ENCODE measurements around the gene AMDHD1. TPM values are rescaled to one million over a fixed set of nuclear protein-coding genes. Genes with fewer than 3 reads are reported as not detected.

AMDHD1 gene
- total RNA-seq, 4 donors from 2014 or later, result 0.55 to 0.64 TPM; not detected in 2

DNA sequence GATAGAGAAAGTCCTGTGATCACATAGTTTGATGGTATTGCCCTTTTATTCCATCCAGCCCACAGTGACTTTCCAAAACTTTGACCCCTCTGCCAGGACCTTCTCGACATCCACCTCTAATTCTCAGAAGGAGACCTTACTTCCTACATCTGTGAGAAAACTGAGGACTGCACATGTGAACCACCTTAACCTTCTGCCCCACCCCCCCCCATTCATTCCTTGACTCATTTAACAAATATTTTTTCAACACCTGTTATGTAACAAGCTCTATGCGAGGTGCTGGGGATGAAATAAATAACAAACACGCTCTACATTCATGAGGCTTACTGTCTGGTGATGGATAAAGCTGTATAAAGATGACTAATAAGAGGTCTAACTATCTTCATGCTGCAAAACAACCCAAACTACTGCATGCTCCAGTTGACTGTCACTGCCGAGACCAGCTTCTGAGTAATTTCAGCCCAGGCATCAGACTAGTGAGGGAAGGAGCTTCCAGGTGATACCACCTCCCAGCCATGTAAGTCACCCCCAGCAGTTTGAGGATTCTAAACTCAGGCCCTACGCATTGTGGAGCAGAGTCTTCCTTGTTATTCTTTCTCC is 54.9 kb downstream of the AMDHD1 start:
- H3K4me1 ChIP-seq, result peaks cover 0 to 7% (median 2%) of the 10 kb centered on the region in 4 donors
- WGBS, 2 donors (ENCODE audit: low coverage in 1 of 2), result 79 to 83% methylated on average over 4 to 5 of the region's 5 CpGs
- H3K27me3 ChIP-seq, result no peaks in the 10 kb centered on the region
- no peak overlapping the region for H3K27ac ChIP-seq
- TF ChIP-seq EP300 (IDR thresholded peaks at IDR 0.05; ENCODE audit: low read depth) (no peak), CTCF (IDR thresholded peaks at IDR 0.05) (no peak), POLR2AphosphoS5 (IDR thresholded peaks at IDR 0.05) (no peak), POLR2A (IDR thresholded peaks at IDR 0.05) (no peak)
- DNase-seq, result no peak
- intact Hi-C loops (cut with DNase I; ENCODE audit: low total_unique reads) (loop anchor here (5.0 kb wide), 1 partner anchor 81 kb away; no protein-coding TSS in a partner anchor), in situ Hi-C loops (cut with MboI; ENCODE audit: low pct_ligation_motif_present in 1 of 4, low pct_unique_long_range_greater_than_20kb in 1 of 4, low sequenced_read_pairs in 3 of 4) (loop anchor here in 2 of 4 donors (5.0 to 25.0 kb wide), 2 partner anchors 81 to 411 kb away; no protein-coding TSS in a partner anchor)
- H3K36me3 ChIP-seq, result peaks cover 0 to 13% (median 5%) of the 10 kb centered on the region in 4 donors
- H3K4me3 ChIP-seq, result no peak overlapping the region
- H3K9me3 ChIP-seq, result no peaks in the 10 kb centered on the region

GRCh38 chr12:95998611-95999286 is 55.6 kb downstream of the AMDHD1 start:
- Histone ChIP-seq H3K4me3 (no peak overlapping the region), H3K27ac (no peak overlapping the region), H3K36me3 (peaks cover 0 to 19% (median 5%) of the 10 kb centered on the region in 4 donors), H3K27me3 (no peaks in the 10 kb centered on the region), H3K4me1 (peaks cover 0 to 7% (median 2%) of the 10 kb centered on the region in 4 donors), H3K9me3 (no peaks in the 10 kb centered on the region)
- DNase-seq, result peak; percentile 33
- intact Hi-C loops (cut with DNase I; ENCODE audit: low total_unique reads), result loop anchor here (5.0 kb wide), 1 partner anchor 81 kb away; no protein-coding TSS in a partner anchor
- in situ Hi-C loops (cut with MboI; ENCODE audit: low pct_ligation_motif_present in 1 of 4, low pct_unique_long_range_greater_than_20kb in 1 of 4, low sequenced_read_pairs in 3 of 4), result loop anchor here in 2 of 4 donors (5.0 to 25.0 kb wide), 2 partner anchors 81 to 411 kb away; no protein-coding TSS in a partner anchor
- 19 to 23% methylated on average over 5 to 7 of the region's 7 CpGs for WGBS, 2 donors (ENCODE audit: low coverage in 1 of 2)
- TF ChIP-seq CTCF (IDR thresholded peaks at IDR 0.05) (peak; percentile 62 to 67 (median 64)), POLR2A (IDR thresholded peaks at IDR 0.05) (no peak)

GRCh38 chr12:95999484-95999883 is 56.4 kb downstream of the AMDHD1 start:
- intact Hi-C loops (cut with DNase I; ENCODE audit: low total_unique reads) (loop anchor here (5.0 kb wide), 1 partner anchor 82 kb away; no protein-coding TSS in a partner anchor), in situ Hi-C loops (cut with MboI; ENCODE audit: low pct_ligation_motif_present in 1 of 4, low pct_unique_long_range_greater_than_20kb in 1 of 4, low sequenced_read_pairs in 3 of 4) (loop anchor here in 2 of 4 donors (5.0 to 25.0 kb wide), 2 partner anchors 82 to 412 kb away; no protein-coding TSS in a partner anchor)
- no peak for TF ChIP-seq POLR2A (IDR thresholded peaks at IDR 0.05)
- TF ChIP-seq EP300 (IDR thresholded peaks at IDR 0.05; ENCODE audit: low read depth), result no peak
- no peak for TF ChIP-seq CTCF (IDR thresholded peaks at IDR 0.05)
- TF ChIP-seq POLR2AphosphoS5 (IDR thresholded peaks at IDR 0.05), result no peak
- WGBS, 2 donors (ENCODE audit: low coverage in 1 of 2), result 81 to 100% methylated on average over 3 to 5 of the region's 5 CpGs
- Histone ChIP-seq H3K36me3 (peaks cover 0 to 25% (median 5%) of the 10 kb centered on the region in 4 donors), H3K27ac (no peak overlapping the region), H3K4me3 (no peak overlapping the region), H3K4me1 (peaks cover 0 to 7% (median 2%) of the 10 kb centered on the region in 4 donors), H3K9me3 (no peaks in the 10 kb centered on the region), H3K27me3 (no peaks in the 10 kb centered on the region)
- no peak for DNase-seq

- intact Hi-C loops (cut with DNase I; ENCODE audit: low total_unique reads) (no loop called here), in situ Hi-C loops (cut with MboI; ENCODE audit: low pct_ligation_motif_present in 1 of 4, low pct_unique_long_range_greater_than_20kb in 1 of 4, low sequenced_read_pairs in 3 of 4) (loop anchor here in 1 of 4 donors (25.0 kb wide), 1 partner anchor 414 kb away; no protein-coding TSS in a partner anchor)
- peaks cover 0 to 39% (median 11%) of the 10 kb centered on the region in 4 donors for H3K36me3 ChIP-seq
- no peak overlapping the region for H3K27ac ChIP-seq
- no peak overlapping the region for H3K4me3 ChIP-seq
- H3K4me1 ChIP-seq, result peaks cover 0 to 7% (median 2%) of the 10 kb centered on the region in 4 donors
- no peak for DNase-seq
- H3K9me3 ChIP-seq, result no peaks in the 10 kb centered on the region
- 83 to 91% methylated on average over 4 to 5 of the region's 5 CpGs for WGBS, 2 donors (ENCODE audit: low coverage in 1 of 2)
- TF ChIP-seq POLR2A (IDR thresholded peaks at IDR 0.05), result no peak
- no peak for TF ChIP-seq CTCF (IDR thresholded peaks at IDR 0.05)
- no peak for TF ChIP-seq POLR2AphosphoS5 (IDR thresholded peaks at IDR 0.05)
- no peak for TF ChIP-seq EP300 (IDR thresholded peaks at IDR 0.05; ENCODE audit: low read depth)
- H3K27me3 ChIP-seq, result no peaks in the 10 kb centered on the region
Measured at GRCh38 chr12:96000858-96001257, 57.7 kb downstream of the AMDHD1 start.

Measured in transverse colon (tissue), 4 donors.